RKO (cell line): ENCODE data around the gene CLN6.
"Not testable (repeated sequence)": the region's sequence is repeated elsewhere in the genome, so short reads cannot be mapped to it uniquely, and the experiment has no call there.

Experiments
- DNase-seq: peaks from one replicate; pipeline ENCODE4 v3.0.0-alpha.2; 2016; ENCODE audit warnings: low spot score

CLN6 gene

GRCh38 chr15:68188647-68189046 lies 40.9 kb downstream of the CLN6 start:
- DNase-seq, result no peak

GRCh38 chr15:68187559-68187958 lies 42.0 kb downstream of the CLN6 start:
- no peak for DNase-seq

- DNase-seq, result no peak
These were observed 42.7 kb downstream of the CLN6 start for GRCh38 chr15:68186671-68187397.

- no peak for DNase-seq
These were observed 44.7 kb downstream of the CLN6 start for GRCh38 chr15:68184616-68185480.

- no peak for DNase-seq
These were observed 45.8 kb downstream of the CLN6 start for GRCh38 chr15:68183616-68184315.

GRCh38 chr15:68177742-68178141 lies 51.8 kb downstream of the CLN6 start:
- DNase-seq, result no peak

GRCh38 chr15:68176601-68177000 lies 52.9 kb downstream of the CLN6 start:
- DNase-seq, result no peak

GRCh38 chr15:68175526-68175925 lies 54.0 kb downstream of the CLN6 start:
- DNase-seq, result no peak

- no peak for DNase-seq
These were observed 56.4 kb downstream of the CLN6 start for GRCh38 chr15:68173119-68173518.

GRCh38 chr15:68172037-68172436 lies 57.5 kb downstream of the CLN6 start:
- not testable (repeated sequence) for DNase-seq

- DNase-seq, result no peak
These were observed 62.7 kb downstream of the CLN6 start for GRCh38 chr15:68166847-68167246.

- DNase-seq, result no peak
These were observed 66.3 kb downstream of the CLN6 start for GRCh38 chr15:68163191-68163590.

GRCh38 chr15:68158046-68158628 lies 71.4 kb downstream of the CLN6 start:
- no peak for DNase-seq

- DNase-seq, result no peak
These were observed 72.5 kb downstream of the CLN6 start for GRCh38 chr15:68157074-68157473.
